HG03196 (cell line): ENCODE measurements around the gene FOXN3.
"Not testable (repeated sequence)": the region's sequence is repeated elsewhere in the genome, so short reads cannot be mapped to it uniquely, and the experiment has no call there.

Source experiments
- ATAC-seq: cut with Tn5 transposase; IDR thresholded peaks from one replicate; pipeline ENCODE4 v1.9.1; 2021; ENCODE audit not compliant: unreplicated experiment

FOXN3 gene

DNA sequence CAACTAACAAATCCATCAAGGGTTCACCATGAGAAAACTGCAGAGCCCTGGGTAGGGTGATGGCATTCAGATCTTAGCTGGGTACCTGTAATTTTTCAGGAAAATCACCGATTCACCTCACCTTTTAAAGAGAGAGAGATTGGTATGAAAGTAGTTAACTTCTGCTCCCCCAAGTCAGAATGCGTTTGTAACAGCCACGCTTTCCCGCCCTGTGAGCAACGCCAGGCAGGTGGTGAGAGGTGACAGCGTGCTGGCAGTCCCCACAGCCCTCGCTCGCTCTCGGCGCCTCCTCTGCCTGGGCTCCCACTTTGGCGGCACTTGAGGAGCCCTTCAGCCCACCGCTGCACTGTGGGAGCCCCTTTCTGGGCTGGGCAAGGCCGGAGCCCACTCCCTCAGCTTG, 305.8 kb downstream of the FOXN3 start:
- not testable (repeated sequence) for ATAC-seq

DNA sequence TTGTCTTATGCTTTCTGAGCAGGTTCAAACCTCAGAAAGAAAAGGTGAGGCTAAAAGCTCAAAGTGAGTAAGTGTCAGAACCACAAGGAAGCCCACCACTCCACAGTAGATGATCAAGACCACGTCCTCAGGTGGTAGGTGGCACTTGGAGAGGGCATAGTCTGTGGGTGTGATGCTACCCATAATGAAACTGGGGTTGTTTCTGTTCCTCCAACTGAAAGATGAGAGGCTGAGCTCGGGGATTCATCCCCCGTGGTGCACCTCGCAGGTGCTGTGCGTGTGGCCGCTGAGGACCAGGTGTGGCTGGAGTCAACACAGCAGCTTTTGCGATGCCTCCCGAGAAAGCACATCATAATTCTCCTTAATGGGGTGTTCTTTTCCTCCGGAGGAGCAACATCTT, 306.9 kb downstream of the FOXN3 start:
- no peak for ATAC-seq

DNA sequence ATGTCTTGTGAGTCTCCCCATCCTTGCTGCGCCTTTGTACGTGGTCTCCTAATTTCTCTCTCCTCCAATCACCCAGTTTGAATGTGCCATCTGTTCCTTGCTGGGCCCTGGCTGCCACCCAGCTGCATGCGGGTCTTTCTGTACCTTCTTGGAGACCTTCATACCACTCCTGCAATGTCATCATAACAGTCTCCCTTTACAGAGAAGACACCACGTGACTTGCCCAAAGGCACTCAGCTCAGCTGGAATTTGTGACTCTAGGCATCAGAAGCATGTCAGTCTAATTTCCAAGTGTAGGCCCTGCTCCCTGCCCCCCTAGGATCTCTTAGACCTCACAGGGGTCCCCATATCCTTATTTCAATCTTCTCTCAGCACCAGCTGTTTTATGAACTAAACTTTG, 308.4 kb downstream of the FOXN3 start:
- ATAC-seq = no peak

DNA sequence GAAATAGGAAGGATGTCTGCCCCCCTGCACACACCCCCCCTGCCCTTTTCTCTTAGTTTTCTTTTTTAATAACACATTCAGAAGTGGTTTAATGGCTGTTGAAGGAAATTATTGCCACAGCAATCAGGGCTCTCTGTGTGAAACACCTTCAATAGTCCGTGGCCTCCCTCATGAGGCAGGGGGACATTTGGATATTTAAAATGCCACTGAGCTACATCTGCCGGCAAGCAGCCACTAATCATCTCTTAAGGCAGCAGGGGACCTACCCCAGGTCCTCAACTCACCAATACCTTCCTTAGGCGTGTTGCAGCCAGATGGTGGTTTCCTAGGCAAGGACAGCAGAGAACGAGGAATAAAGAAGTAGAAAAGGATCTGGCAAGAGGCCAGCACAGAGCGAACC, 309.4 kb downstream of the FOXN3 start:
- no peak for ATAC-seq
